ENCODE data around the gene HSPA12B.
A peak's percentile ranks its signal among the peaks of the same experiment; 100 is the strongest.

The HSPA12B gene

DNA sequence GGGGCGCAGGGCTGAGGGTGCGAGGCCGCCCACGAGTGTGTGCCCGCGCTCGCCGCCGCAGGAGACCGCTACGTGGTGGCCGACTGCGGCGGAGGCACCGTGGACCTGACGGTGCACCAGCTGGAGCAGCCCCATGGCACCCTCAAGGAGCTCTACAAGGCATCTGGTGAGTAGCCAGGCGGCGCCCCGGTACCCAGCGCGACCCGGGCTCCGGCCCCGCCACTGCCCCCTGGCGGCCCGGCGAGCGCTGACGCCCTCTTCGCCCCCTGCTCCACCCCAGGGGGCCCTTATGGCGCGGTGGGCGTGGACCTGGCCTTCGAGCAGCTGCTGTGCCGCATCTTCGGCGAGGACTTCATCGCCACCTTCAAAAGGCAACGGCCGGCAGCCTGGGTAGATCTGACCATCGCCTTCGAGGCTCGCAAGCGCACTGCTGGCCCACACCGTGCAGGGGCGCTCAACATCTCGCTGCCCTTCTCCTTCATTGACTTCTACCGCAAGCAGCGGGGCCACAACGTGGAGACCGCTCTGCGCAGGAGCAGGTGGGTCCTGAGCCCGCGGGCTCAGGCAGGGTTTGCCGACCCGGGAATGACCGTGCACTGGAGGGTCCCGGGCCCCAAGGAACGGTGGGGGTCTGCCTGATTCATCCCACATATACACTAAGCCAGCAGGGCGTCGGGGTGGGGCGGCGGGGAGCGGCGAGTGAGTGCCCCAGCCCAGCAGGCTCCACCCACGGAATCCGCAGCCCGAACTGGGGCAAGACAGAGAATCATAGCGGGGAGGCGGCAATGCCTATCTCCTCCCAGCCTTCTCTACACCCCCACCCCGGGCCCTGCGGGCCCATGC lies 17.4 kb downstream of the HSPA12B start:
- peak; percentile 14 for DNase-seq

DNA sequence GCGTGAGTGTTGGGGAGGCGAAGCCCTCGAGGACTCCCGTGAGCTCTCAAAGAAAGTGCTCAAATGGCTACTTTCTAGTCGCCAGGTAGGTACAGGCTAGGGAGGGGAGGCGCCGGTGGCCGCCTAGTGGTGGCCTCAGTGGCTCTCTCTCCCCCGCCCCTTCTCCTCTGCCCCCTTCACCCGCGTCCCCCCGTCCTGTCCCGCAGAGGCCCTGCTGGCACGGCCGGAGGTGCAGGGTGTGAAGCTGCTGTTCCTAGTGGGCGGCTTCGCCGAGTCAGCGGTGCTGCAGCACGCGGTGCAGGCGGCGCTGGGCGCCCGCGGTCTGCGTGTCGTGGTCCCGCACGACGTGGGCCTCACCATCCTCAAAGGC lies 18.8 kb downstream of the HSPA12B start:
- no peak for DNase-seq

DNA sequence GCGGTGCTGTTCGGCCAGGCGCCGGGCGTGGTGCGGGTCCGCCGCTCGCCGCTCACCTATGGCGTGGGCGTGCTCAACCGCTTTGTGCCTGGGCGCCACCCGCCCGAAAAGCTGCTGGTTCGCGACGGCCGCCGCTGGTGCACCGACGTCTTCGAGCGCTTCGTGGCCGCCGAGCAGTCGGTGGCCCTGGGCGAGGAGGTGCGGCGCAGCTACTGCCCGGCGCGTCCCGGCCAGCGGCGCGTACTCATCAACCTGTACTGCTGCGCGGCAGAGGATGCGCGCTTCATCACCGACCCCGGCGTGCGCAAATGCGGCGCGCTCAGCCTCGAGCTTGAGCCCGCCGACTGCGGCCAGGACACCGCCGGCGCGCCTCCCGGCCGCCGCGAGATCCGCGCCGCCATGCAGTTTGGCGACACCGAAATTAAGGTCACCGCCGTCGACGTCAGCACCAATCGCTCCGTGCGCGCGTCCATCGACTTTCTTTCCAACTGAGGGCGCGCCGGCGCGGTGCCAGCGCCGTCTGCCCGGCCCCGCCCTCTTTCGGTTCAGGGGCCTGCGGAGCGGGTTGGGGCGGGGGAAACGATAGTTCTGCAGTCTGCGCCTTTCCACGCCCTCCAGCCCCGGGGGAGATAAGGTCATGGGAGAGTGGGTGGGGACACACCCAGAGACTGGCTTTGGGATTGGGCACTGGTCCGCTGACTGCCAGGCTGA lies 19.3 kb downstream of the HSPA12B start:
- DNase-seq = peak; percentile 57

DNA sequence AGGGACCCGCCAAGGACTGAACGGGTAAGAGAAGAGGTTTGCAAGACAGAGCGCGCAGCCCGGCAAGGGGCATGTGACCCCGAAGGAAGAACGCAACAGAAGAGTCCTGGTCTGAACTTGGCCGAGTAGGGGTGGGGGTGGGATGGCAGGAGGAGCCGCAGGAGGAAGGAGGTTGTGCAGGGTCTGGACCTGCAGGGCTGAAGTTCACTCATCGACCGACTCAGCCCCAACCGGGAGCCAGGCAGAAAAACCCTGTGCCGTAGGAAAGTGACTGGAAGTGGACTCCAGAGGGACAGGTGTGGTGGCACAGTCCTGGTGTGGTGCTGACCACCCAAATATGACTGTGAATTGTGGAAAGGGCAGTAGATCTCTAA lies 19.9 kb downstream of the HSPA12B start:
- no peak for DNase-seq

DNA sequence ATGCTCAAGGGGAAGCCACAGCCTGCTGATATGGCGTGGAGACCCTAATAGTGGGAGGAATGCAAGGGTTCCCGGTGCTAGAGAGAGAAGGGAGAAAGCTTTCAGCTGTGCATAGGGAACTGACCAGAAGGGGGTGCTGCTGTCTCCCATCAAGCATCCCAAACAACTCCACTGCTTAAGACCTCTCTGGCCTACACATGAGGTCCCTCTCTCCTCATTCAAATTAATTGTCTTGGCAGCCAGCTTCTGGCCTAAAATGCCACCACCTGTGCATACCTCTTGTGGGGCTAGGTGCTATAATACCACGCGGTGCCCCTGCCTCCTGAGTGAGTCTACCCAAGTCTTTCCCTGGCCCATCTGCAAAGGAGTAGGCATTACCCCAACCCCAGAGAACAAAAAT lies 20.6 kb downstream of the HSPA12B start:
- peak; percentile 55 for DNase-seq

DNA sequence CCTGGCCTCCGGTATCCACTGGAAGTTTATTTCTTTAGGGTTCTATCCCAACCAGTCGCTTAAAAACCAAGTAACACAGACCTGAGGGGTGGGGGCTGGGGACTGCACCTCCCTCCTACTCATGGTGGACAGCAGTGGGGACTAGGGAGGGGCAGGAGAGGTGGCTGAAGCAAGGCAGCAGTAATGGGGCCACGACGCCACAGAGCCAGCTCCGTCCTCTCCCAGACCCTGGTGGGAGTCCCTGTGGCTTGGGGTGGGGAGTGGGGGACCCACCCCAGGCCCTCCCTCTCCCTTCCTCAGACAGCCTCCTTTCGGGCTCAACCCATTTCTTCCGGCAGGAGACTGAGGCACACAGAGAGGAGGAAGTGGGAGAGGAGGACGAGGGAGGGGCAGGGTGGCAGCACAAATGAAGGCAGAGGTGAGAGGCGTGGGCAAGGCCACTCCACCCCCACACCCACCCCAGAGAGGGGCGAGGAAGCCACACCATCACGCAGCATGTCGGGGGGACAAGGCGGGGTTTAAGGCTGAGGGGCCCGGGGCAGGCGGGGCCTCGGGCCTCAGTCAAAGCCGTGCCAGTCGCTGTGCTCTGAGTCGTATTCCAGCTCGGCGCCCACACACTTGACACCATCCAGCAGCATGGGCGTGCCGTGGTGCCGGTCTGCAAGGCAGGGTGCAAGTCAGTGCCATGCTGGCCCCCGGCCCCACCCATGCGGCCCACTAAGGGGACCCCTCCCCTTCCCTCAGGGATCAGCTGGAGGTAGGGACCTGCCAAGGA lies 21.2 kb downstream of the HSPA12B start:
- no peak for DNase-seq

DNA sequence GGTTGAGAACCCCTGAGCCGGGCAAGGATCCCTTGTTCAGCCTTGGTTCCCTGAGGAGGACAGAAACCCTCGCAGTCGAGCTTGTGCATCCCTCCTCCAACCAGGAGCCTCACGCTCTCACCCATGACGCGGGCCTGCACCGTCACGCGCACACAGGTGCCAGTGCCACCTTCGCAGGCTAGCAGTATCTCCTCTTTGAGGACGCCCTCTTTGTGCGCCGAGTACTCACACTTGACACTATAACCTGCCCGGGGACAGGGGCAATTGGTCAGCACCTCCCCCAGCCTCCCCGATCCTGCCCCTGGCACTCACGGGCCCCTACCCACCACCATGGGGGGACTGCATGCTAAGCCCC lies 21.8 kb downstream of the HSPA12B start:
- no peak for DNase-seq

DNA sequence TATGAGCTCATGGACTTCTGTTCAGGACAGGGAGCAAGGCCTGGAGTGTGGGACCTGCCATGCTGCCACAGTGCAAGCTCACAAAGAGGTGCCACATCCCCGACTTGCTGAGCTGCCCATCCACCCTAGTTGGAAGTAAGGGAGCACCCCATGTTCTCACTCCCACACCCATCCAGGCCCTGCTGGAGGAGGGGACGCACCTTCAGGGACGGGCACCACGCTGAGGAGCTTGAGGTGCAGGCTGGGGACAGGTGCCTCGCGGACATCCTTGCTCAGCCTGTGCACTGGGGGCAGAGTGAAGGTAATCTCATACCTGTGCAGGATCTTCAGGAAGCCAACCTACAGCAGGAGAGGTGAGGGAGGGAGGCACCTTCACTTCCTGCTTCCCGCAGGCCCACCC lies 22.8 kb downstream of the HSPA12B start:
- no peak for DNase-seq

DNA sequence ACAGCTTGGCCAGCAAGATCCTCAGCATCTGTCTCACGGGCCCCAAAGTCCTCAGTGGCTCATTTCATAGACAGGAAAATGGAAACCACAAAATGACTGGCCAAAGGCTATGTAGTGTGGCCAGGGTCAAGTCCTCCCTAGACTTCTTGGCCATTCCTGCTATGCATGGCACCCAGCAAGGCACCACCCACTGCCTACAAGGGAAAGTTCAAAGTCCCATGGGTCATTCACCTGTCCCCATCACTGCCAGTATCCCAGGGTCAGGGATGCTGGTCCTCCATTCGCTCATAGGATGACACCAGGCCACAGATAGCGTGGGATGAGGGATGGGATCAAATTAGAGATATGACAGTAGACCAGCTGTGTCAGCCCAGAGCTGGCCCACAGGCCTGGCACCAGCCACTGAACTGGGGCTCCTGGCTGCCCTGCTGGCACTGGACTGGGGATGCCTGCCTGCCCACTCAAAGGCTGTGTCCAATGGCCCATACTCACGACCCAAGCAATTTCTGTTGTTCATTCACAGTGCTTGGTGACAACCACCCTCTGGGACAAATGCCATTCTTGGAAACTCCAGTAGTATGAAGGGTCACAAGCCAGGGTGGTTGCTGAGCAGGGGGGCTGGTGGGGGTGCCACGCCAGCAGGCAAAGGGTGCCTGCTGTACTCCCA lies 23.5 kb downstream of the HSPA12B start:
- no peak for DNase-seq

DNA sequence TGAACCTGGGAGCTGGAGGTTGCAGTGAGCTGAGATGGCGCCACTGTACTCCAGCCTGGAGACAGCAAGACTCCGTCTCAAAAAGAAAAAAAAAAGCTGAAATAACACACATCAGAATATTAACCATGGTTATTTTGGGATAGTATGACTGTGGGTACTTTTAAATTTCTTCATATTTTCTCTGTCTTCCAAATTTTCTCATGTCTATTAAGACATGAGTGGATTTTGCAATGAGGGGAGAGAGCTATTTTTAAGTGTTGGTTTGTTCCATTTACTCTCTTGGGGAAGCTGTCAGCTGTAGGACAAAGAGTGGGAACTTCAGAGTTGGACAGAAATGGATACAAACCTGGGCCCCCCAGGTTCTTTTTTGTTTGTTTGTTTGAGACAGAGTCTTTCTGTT lies 24.8 kb downstream of the HSPA12B start:
- DNase-seq = no peak

DNA sequence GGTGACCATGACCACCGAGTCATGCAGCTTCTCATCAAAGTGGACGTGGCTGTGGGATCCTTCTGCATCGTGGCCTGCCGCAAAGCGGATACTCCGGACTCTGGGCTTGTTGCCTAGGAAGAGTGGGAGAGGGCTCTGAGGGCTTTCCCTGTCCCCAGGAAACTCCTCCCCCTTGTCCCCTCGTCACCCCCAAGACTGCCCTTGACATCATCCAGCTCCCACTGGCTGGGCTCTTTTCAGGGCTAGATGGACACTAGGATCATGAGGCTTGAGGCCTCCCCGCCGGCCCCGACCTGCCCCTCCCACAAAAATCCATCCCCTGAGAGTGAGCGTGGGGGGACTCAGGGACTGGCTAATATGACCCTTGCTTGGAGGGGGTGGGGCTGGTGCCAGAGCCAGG lies 26.1 kb downstream of the HSPA12B start:
- no peak for DNase-seq

DNA sequence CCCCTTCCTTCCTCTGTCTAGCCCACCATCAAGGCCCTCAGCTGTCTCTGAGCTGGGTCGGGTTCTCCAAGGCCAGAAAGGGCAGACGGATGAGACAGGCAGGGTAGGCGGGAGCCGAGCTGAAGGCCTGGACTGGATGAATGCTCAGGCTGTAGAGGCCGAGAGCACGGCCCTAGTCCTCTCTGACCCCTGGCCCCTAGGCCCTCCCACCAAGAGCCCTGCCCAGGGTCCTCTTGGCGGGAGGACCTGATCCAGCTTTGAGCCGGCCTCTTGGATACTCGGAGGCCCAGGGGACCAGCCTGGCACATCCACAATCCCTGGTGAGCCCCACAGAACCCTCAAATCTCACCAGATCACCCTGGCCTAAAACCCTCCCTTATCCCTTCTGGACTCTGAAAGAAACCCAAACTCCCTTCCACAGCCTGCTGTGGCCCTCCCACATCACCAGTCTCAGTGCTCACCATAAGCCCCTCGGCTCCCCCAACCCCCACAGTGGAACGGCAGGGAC lies 26.9 kb downstream of the HSPA12B start:
- DNase-seq = no peak

DNA sequence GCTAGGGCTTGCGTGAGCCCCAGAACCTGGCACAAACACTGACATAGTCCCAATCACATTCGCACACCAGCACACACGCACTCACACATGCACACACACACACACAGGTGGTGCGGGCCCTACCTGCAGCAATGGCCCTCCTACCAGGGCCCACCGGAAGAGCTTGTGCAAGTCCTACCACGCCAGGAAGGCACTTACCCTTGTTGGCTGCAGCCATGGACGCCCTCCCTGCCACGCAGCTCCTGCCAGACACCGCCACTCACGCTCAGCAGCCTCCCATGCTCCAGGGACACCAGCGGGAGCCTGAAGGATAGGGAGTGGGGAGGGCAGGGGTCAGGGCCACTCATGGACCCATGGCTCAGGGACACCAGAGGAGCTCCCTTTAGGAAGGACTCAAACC lies 27.4 kb downstream of the HSPA12B start:
- DNase-seq = no peak

DNA sequence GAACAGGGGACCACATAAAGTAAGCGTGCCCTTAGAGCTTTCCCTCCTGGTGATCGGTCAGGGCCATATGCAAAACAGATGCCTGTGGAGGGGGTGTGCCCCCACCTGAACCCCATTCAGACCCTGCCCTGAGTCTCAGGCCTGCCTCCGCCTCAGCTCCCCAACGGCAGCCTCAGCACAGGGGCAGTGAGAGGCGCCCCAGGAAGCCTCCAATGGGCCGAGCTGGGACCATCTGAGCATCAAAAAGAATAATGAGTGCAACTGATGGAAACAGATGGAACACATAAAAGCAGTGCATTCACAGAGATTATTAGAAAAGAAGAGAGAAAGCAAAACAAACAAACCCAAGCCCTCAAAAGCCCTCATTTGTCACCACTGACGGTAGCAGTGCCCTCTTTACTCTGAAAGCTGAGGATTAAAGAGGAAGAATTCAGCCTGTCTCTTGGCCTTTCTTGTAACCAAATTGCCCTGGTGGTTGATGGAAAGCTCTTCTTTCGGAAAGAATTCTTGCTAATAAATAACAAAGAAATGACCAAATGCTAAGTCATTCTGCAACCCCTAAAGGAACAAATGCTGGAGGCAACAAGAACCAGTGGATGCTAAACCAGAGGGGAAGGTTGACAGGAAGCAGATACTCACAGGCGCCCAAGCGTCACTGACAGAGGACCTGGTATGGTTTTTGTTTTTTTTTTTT lies 28.3 kb downstream of the HSPA12B start:
- no peak for DNase-seq

DNA sequence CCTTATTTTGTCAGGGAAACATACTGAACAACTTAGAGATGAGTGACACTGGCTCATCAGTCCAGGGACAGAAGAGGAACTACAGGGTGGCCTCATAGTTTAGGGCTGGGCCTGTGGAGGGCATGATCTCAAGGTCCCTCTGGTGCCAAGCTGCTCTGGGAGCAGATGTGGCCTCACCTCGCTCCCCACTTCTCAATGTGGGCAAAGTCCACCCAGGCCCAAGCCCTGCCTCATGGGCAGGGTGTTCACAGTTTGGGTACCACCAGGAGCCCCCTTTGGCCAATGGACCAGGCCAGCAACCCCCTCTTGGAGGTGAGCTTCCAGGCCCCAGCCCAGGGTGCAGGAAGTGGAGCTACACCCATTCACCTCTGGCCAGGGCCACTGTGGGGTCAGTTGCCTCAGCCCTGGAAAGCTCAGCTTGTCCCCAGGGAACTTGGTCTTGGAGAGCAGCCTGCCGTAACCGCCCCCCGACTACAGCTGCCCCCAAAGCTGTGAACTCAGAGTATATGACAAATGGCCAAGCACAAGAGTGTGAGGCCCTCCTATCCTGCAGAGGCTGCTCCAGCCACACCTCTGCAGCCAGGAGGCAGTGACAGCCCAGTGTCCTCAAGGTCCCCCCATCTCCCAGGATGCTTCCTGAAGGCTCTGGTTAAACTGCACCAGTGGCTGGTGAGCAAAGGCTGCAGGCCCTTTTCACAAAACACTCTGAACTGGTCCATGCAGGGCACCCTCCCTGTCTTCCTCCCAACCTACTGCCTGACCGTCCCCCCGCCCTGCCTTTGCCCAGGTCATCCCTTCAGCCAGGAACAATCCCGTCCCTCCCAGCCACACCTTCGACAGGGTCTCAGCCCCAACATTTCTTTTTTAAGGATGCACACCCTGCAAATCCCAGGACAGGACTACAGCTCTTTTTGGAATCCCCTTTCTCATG lies 31.5 kb downstream of the HSPA12B start:
- DNase-seq = no peak

DNA sequence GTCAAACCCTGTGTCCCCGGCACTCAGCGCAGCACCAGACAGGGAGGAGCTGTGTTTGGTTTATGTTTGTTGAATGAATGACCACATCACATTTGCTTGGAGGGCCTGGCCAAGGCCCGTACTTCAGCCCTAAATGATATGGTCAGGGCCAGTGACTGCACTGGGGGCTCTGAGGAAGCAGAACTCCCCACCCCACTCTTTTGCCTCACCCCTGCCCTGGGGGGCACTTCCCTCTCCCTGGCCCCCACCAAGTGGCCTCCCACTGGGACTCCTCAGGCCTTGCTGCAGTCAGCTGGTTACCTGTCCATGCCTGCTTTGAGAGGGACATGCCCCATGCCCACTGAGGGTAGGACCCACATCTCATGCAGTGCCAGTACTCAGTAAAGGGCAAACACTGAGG lies 32.2 kb downstream of the HSPA12B start:
- no peak for DNase-seq

DNA sequence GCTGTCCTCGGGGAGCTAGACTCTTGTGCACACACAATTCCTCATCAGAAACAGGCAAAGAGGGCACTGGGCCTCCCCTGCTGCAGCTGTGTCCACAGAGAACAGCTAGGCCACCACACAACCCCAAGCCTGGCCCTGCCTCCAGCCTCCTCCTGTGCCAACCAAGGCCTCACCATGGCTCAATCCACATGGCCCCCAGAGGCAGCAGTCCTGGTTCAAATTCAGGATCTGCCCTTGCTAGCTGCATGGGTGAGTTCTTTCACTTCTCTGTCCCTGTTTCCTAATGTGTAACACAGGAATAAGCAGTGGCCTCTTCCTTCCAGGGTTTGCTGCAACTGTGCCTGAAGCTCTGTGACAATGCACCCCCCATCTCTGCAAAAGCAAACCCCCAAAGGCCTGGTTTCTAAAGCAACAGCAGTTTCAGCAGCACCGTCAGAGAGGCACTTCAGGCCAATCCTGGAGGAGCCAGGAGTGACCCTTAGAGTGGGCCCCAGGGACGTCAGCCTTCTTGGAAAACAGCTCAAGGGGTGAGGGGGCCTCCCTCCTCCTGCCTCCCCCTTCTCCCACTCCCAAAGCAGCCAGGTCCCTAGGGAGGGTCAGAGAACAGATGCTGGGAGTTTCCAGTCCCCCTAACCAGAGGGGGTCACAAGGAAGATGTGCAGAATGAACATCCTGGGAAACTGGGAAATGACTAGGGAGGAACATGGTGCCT lies 32.8 kb downstream of the HSPA12B start:
- no peak for DNase-seq

DNA sequence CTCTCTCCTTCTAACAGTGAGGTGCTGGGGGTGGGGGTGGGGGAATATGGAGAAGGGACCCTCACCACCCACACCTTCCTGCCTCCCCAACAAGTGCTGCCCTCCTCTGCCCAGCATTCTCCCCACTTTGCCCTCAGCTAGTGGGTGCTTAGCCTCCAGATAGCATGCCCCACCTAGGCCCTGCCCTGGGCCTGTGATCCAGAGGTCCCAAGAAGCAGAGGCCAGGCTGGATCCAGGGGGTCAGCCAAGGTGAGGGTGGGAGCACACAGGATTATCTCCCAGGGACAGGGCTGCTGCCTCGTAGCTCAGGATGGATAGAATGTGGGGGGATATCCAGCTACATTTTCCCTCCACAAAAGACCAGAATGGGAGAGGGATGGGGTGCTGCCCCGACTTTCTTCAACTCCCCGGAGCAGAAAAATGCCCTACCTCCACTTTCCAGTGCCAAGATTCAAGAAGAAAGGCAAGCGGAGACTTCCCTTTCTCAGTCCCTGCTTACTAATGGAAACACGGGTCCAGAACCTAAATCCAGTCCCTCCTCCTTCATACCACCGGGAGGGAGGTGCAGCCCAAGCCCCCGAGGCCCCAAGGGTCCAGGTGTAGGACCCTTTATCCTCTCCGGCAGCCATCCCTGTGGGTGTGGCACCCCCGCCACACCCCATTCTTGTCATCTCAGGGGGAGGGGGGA lies 34.1 kb downstream of the HSPA12B start:
- DNase-seq = no peak

DNA sequence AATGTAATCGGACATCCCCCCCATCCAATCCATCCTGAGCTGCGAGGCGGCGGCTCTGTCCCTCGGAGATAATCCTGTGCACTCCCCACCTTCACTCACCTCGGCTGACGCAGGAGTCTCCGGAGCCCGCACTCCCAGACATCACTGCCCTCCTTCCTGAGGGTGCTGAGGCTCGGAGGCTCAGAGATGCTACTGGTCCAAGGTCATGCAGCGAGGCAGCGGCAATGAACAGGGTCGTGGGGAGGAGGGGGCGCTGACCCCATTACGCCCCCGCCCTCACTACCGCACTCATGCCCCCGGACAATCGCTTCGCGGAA lies 34.6 kb downstream of the HSPA12B start:
- no peak for DNase-seq

Measured in CD4-positive, alpha-beta T cell treated with Interferon gamma for 1 hour (primary cell).